Fibroblast of the aortic adventitia (primary cell): ENCODE data around the gene CDCA7L. TPM values are rescaled to one million over a fixed set of nuclear protein-coding genes. Genes with fewer than 3 reads are reported as not detected.

ENCODE experiments used
- DNase-seq: peaks from one replicate; pipeline ENCODE4 v3.0.0-alpha.2; 2010; ENCODE audit warnings: low read depth
- H3K4me3 ChIP-seq: 2 replicates; pipeline ENCODE4 v1.5.1; 2011; ENCODE audit warnings: low read depth, mild to moderate bottlenecking, control low read depth, low read length, moderate library complexity
- CTCF ChIP-seq: IDR thresholded peaks from 2 replicates; pipeline ENCODE4 v1.5.1; 2011; ENCODE audit warnings: mild to moderate bottlenecking, low read length, control low read depth, inconsistent platforms; ENCODE audit not compliant: insufficient read depth
- total RNA-seq: library from RNA; depleted of rRNA; stranded (reverse); fragments of >200 nt; gene quantifications from 2 replicates; pipeline ENCODE4 v1.2.3, GENCODE V29; 2012; ENCODE audit warnings: low replicate concordance

The CDCA7L gene
- total RNA-seq, 1 donor: 39.1 TPM

GRCh38 chr7:21960922-21961321 is 15.2 kb upstream of the CDCA7L start:
- TF ChIP-seq CTCF: no peak
- DNase-seq: peak; percentile 77
- no peak overlapping the region for H3K4me3 ChIP-seq

- TF ChIP-seq CTCF: no peak
- no peak for DNase-seq
- no peak overlapping the region for H3K4me3 ChIP-seq
Observed at GRCh38 chr7:21959387-21959776, 13.7 kb upstream of the CDCA7L start.

GRCh38 chr7:21953781-21954180 is 8.1 kb upstream of the CDCA7L start:
- TF ChIP-seq CTCF: no peak
- DNase-seq: no peak

GRCh38 chr7:21948887-21949540 is 3.3 kb upstream of the CDCA7L start:
- no peak for TF ChIP-seq CTCF
- no peak overlapping the region for H3K4me3 ChIP-seq
- no peak for DNase-seq

More at GRCh38 chr7:21953781-21954180, 8.1 kb upstream of the CDCA7L start:
- H3K4me3 ChIP-seq: no peak overlapping the region

- DNase-seq: no peak
- no peak overlapping the region for H3K4me3 ChIP-seq
- TF ChIP-seq CTCF: no peak
Observed at GRCh38 chr7:21948364-21948763, 2.7 kb upstream of the CDCA7L start.

GRCh38 chr7:21947946-21948345 is 2.2 kb upstream of the CDCA7L start:
- DNase-seq: no peak
- no peak for TF ChIP-seq CTCF
- no peak overlapping the region for H3K4me3 ChIP-seq

- H3K4me3 ChIP-seq: no peak overlapping the region
- DNase-seq: no peak
- TF ChIP-seq CTCF: no peak
Observed at GRCh38 chr7:21947056-21947455, 1.4 kb upstream of the CDCA7L start.
